DMS53 treated with DMSO at 0.1 percent for 48 hours (cell line): ENCODE data around the gene SPAG8.

Experiments used
- DNase-seq: peaks from one replicate; lab custom pipeline; 2025; ENCODE audit not compliant: unreplicated experiment; lab: John Stamatoyannopoulos, UW

SPAG8 gene

DNA sequence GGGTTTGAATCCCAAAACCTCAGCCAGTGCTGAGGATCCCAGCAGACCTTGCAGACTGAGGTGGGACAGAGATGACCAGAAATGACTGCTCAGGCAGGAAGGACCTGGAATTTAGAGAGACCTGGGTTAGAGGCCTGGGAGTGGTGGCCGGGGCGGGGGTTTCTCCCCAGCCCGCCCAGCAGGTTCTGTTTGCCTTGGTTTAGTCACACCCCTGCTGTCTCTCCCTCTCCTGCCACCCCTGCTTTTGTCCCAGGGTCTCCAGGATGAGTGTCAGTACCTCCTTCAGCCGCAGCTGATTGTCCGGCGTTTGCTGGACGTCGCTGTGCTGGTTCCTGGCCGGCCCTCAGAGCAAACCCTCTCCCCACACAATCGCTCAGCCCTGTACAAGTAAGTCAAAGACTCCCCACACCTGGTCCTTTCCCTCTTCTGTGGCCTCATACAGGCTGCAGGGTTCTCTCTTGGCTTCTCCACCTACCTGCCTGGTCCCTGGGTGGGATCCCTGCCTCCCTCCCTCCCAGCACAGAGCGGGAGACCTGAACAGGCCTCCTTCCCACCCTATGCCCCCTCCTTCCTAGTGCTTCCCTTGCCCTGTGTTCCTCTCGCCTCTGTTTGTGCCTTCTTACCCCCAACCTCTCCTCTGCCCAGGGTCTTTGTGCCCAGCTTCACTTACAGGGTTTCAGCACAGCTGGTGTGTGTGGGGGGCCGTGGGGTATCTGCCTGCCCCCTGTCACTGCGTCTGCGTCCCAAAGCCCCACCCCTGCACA lies 29.0 kb upstream of the SPAG8 start:
- DNase-seq: no peak

DNA sequence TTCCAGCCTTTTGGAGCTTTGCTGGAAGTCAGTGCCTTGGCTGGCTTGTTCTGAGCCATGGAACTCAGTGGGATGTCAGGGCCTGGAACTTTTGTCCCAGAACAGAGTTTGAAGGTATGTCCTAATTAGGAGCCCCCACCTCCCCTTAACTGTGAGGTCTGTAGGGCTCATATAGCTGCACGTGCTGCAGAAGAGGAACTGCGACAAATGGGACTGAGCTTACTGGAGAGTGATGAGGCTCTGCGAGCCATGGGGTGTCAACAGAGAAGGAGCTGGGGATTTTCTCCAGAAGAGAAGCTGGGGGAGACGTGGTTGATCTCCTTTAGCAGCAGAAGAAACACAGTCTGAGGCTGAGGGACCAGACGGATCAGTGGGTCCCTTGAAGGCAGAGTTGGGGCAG lies 27.9 kb upstream of the SPAG8 start:
- DNase-seq: no peak

DNA sequence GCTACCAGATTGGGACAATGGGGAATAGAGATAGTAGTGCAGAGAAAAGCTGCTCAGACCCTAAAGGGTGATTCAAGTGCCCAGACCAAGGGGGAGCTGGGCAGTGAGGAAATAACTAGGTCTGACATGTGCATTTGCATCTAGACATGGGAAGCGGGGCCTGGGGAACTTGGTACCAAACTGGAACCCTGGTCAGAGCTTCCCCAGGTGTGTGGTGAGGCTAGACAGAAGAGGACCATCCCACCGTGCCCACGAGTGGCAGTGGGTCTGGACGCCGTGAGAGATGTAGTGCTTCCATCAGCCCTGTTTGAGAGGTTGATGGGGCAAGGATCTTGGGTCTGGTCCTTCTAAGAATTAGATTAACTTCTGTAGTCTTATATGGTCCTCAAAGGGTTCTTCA lies 24.5 kb upstream of the SPAG8 start:
- no peak for DNase-seq

DNA sequence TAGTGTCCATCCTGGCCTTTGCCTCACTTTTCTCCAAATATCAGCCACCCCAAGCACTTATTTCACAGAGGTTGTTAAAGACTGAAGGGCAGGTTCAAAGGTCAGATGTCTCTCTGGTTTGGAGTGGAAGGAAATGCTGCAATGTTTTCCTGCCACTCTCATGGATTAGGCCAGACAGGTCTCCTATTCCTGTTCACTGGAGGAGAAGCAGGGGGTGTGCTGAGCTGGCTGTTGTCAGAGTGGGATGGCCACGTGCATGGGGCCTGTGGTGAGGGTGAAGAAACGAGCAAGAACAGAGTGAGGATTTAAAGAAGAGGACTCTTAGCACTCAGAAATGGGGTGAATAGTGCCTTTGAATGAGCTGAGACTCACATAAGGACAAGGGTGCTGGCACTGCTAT lies 23.7 kb upstream of the SPAG8 start:
- DNase-seq: no peak

DNA sequence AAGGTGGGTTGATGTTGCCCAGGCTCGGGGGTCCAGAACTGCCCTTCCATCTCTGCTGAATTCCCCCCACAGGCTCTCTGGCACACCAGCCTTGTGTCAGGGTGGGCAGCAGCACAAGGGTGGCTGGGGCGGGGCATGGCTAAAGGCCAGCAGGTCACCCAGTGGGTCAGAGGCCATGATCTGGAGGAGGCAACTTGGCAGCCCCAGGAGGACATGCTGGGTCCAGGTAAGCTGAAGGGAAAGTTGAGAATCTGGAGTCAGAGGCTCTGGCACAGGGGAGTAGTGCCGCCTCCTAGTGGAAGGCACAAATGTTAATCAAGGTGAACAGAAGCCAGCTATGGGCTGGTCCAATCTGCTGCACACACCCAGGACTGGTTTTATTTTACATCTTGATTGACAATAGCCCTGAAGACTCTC lies 23.2 kb upstream of the SPAG8 start:
- no peak for DNase-seq

DNA sequence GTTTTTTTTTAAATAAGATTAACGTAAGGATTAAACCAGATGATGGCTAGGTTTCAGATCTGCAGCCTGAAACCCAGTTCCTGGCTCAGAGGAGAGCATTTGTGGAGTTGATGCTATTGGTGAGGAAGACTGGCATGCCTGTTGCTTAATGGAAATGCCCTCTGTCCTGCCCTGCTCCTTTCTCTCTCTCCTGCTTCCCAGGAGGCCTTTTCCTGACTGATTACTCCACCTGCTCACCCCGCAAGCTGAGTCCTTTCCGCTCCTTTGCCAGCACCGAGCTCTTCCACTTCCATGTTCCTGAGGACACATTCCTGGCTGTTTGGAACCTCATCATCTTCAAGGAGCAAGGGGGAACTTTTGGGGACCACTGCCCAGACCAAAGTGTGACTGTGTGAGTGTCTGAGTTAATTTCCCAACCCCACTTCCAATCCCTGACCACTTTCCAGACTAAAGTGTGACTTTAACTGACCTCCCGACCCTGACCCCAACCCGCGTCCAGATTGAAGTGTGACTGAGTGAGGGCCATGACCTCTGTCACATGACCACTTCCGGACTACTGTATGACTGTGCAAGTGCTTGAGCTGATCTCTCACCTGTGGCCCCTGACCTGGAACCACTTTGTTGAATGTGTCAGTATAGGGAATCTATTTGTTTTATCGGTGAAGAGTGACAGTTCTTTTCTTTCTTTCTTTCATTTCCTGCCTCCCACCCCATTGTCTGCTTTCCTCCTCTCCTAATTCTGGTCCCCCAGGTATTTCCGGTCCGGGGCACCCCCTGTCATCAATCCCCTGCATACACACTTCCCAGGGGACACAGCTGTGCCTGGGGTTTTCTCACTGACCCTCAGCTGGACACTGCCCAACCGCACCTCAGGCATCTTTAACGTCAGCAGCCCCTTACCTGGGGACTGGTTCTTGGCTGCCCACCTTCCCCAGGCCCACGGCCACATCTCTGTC lies 22.5 kb upstream of the SPAG8 start:
- DNase-seq: no peak

DNA sequence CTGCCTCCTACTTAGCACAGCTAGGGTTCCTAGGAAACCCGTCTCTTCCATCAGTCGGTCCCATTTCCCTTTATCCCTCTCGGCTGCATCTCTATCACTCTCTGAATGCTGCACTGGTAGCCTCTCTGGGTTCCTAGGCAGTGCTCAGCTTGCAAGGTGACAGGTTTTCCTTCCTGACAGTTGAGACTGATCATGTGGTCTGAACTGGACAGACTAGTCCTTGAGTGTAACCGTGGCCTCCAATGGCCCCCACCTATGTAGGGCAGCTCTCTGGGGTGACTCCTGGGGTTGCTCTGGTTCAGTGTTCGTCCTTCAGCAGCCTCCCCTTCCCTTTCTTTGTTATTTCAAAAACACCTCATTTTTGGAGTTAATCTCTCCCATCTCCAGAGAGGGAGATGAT lies 20.8 kb upstream of the SPAG8 start:
- DNase-seq: no peak

DNA sequence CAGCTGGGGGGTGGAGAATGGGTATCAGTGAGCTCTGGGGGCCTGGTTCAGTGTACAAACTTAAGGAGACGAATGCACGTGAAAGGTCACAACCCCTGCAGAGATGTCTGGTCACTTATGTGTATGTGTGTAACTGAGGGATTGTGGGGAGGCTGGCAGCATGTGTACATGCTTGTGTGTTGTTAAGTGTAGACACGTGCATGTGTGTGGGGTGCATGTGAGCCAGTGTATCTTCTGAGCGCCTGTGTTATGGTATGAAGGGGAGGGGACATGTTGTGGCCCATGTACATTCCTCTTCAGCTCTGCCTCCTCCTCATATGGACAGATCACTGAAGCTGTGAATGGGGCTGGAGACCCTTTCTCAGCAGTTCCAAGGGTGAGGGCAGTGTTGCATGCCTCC lies 19.0 kb upstream of the SPAG8 start:
- DNase-seq: no peak

DNA sequence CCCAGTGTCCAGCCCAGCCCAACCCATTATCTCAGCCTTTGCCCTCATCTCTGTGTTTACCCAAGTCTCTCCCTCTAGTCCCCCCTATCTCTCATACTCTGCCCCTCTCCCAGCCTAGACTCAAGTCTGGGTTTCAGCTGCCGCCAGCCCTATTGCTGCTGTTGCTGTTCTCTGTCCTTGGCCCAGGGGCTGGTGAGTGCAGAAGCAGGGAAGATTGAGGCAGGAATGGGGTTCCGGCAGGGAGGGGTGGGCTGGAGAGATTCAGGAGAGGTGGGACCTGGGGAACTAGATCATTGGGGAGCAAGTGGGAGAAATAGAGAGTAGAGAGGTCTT lies 17.7 kb upstream of the SPAG8 start:
- DNase-seq: no peak

DNA sequence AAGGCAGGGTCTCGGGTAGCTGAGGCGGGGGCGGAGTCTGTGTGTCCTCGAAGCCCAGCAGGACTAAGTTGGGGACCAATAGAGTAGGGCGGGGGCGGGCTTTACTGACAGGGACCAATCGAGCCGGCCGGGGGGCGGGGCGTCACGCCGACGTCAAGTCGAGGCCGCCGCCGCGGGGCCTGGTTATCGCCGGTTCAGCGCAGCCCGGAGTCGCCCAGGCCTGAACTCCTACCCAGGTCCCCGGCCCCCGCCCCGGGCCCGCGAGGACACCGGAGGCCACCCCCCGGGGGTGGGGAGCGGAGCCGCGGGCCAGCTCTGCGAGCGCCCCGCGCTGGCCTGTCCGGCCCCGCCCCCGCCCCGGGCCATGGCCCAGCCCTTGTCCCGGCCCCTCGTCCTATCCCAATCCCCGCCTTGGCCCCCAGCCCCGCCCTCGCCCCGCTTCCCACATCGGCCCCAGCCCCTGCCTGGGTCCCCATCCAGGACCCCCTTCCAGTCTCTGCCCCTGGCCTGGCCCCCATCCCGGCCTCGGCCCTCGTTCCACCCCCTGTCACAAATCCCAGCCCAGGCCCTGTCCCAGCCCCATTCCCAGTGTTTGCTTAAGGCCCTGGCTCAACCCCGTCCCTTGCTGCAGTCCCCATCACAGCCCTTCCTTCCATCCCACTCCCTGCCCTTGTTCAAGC lies 17.2 kb upstream of the SPAG8 start, which contains the start of gene TMEM8B:
TMEM8B (plus strand) TSS at position 145 of the 680 bp plus-strand sequence; CDS start at position 365, 220 bp downstream.
- DNase-seq: peak; percentile 54

DNA sequence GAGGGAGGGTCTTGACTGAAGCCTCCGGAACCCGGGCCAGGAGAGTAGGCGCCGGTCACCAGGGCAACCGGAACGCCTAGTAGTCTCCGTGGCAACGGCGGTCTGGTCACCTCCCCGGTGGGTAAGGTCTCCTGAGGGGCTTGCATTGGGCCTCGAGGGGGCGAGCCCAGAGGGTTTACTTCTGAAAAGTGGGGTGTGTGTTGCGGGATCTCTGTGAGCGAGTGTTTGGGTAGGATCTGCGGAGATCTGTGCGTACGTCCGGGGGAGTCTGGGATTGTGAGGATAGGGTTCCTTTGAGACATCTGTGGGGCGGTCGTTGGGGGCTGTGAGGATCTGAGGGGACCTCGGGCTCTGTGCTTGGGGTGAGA lies 16.6 kb upstream of the SPAG8 start, which contains the start of gene FAM221B:
FAM221B (minus strand) TSS at position 17 of the 368 bp plus-strand sequence. CDS start 2,571 bp downstream, outside the sequence.
- no peak for DNase-seq

DNA sequence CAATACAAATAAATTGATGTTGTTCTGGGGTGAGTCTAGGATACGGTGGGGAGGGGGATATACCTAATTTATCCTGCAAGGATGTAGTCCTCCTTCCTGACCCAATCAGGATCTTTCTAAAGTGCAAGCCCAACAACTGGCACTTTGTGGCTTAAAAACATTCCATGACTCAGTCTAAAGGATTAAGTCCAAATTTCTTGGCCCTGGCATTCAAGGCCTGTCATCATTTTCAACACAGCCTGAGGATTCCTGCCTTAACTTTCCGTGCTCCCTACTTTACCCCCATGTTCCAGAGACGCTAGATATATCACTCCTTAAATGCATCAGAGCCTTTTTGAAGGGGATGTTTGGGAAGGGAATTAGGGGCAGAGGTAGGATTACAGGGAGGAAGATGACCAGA lies 15.4 kb upstream of the SPAG8 start:
- DNase-seq: no peak

DNA sequence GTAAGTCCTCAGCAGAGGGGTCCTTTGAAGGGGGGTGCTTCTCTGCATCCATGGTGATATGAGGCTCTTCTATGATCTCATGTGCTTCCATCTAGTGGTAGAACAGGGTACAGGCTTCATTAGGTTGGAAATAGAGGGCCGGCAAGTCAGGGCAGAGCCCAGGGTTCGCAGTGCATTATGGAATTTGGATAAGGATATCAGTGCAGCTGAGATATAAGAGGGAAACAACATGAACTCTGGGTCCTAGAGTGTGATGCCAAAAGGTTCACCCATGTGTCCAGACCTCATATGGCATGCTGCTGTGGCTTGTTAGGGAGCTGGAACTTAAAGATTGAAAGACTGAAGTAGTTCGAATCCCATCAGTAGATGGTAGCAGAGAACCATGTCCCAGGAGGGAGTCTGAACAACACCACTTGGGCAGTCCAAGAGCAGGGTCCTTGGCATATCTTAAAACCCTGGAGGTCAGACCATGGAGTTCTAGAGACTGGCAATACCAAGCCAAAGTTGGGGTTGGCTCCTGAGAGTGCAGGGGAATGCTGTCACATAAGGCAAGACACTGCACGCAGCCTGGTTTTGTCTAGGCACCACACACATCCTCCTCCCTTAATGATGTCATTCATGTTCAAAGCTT lies 14.1 kb upstream of the SPAG8 start:
- DNase-seq: peak; percentile 24

DNA sequence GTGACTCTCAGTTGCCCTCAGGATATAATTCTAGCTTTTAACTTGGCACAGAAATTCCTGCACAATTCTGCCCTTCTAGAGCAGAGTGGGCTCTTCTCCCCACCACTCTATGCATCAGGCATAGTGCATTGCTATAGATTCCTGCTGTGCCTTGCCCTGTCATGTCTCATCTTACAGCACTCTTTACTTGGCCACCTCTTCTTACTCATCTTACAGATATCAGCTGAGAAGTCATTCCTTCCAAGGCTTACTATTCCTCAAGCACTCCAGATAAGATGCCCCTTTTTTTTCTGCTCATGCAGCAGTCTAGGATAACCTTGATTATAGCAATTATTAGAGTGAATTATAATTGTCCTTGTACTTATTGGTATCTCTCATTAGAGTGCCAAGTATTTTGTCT lies 10.9 kb upstream of the SPAG8 start:
- no peak for DNase-seq

DNA sequence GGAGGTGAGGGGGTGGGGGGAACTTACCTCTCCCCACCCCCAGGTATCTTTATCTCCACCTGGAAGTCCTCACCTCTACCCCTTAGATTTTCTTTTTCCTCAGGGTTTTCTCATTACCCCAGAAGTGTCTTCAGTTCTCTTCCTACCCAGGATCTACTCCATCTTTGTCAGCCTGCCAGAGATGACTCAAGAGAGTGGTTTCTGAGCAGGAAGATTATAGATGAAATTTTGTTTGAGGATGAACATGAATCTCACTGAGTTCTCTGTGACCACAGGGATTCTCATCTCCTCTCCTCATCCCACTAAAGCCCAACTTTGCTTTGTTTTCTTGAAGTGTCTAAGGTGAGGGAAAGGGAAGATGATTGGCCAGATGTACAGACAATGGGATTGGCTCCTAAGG lies 8.0 kb upstream of the SPAG8 start:
- DNase-seq: no peak

DNA sequence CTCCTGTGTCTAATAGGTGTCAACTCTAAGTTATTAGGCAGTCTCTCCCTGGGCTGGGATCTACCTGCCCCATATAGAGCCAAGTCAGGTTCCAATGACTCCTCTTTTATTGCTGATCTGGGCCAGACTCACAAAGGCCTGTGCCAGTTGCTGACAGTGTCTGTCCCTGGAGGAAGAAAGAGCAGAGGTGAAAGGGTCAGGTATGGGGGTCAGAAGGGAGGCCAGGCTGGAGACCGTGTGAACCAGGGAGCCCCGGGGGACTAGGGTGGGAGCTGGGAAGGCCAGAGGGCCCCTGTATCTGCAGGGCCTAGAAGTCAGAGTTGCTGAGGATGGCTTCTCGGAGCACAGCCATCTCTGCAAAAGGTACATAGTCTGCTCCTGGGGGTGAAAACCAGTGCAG lies 6.3 kb upstream of the SPAG8 start:
- DNase-seq: no peak

DNA sequence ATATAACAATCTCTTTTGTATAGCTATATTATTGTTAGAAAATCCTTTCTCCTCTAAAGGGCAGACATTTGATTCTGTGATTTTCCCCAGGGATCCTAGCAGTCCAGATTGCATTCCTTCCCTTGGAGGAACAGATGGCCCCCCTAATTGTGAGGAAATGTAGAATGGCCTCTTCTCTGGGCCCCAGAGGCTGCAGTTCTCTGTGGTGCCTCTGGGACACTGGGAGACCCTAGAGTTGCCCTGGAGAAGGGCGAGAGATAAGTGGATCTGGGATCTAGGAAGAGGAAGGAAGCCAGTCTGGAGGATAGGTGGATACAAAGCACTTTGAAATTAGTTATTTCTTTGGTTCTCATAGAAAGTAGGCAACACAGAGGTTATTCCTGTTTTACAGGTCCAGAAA lies 4.6 kb upstream of the SPAG8 start:
- DNase-seq: no peak

DNA sequence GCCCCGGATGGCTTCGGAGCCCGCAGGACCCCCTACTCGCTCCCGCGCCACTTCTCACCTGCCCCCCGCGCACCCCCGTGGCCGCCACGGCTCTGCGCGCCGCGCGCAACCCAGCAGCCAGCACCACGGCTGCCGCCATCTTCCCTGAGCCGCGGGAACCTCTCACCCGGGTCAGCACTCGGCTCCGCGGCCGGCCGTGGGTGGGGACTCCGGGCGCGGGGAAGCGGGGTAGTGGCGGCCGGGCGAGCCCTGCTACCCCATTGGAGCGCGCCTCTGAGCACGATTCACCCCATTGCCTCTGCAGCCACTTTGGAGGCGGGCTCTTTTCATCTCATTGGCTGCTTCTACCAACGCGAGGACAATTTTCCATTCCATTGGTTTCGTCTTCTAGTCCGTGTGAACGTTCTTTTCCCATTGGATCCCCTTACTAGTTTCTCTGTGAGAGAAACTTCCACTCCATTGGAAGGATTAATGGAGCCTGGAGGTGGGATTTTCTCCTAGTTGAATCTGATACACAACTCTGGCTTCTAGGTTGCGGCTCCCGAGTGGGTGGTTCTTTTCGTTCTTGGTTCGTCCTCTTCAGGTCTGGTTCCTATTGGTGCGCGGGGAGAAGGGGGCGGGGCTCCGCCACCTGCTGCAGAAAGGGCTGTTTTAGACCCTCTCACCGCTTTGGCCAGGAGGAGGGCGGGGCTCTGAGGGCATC lies 2.9 kb upstream of the SPAG8 start, which contains the start of gene HINT2:
HINT2 (minus strand) TSS at position 202 of the 703 bp plus-strand sequence; CDS start at position 139, 63 bp downstream.
- peak; percentile 95 for DNase-seq

DNA sequence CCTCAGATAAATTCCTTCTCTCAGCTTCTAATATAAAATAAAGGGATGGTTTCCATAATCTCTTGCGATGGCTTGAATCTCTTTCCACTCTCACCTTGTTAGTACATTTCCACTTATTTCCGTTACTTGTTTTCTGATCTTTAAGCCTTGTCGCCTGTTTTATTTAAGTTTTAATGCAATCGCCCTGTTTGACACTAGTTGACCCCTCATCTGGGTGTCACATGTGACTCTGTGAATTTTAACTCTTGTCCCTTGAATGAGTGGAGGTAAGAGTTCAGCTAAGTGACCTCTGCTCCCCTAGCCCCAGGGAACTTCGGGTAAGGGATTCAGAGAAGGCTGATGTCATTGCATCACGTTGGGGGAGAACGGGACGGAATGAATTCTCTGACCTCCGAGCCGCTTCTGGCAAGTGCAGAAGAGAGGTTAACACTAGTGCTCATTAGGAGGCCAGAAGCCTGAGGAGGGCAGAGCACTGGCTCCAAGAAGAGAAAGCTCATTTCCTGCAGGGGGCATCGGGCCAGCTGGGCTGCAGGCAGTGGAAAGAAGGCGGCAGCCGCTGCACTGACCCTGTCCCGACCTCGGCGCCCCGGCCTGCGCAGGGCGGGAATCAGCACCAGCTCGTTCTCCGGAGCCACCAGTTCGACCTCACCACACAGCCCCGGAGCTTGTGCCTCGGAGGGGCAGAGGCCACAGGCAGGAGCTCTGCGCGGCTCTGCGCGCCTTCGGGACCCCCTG lies 2.2 kb upstream of the SPAG8 start:
- DNase-seq: peak; percentile 35
